GM19324 (cell line): ENCODE measurements around the gene SPTY2D1.

ENCODE experiments used
- ATAC-seq: cut with Tn5 transposase; IDR thresholded peaks from one replicate; pipeline ENCODE4 v1.9.1; 2021; ENCODE audit warnings: mild to moderate bottlenecking, moderate library complexity; ENCODE audit not compliant: unreplicated experiment, low FRiP score

SPTY2D1 gene

DNA sequence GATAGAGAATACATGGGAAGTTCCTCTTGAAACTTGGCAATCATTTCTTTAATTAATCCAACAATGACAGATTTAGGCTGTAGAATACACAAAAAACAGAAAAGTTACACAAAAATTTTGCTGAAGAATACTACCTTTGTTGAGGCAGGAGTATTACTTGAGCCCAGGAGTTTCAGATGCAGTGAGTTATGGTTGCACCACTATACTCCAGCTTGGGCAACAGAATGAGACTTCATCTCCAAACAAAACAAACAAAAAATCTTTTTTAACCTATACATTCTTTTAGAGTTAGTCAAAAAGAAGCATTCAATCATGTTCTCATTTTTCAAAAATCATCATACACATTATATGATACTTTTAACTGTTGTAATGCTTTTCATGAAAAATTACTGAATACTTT is 67.7 kb downstream of the SPTY2D1 start:
- no peak for ATAC-seq

DNA sequence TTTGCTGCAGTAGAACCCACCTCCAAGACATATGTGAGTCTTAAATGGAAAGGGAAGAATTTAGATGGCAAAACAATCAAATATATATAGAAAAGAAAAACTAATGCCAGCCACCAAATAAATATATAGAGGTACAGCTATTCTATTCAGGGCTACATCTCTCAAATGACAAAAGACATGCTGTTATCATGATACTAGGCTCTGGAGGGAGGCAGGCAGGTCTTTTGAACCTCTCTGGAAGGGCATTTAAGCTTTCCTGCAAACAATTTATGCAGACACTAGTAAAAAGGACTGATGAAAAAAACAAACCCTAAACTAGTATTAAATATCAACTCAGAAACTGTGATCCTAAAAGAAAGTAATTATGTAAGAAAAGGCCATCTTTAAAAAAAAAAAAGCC is 70.0 kb downstream of the SPTY2D1 start:
- ATAC-seq, result no peak

DNA sequence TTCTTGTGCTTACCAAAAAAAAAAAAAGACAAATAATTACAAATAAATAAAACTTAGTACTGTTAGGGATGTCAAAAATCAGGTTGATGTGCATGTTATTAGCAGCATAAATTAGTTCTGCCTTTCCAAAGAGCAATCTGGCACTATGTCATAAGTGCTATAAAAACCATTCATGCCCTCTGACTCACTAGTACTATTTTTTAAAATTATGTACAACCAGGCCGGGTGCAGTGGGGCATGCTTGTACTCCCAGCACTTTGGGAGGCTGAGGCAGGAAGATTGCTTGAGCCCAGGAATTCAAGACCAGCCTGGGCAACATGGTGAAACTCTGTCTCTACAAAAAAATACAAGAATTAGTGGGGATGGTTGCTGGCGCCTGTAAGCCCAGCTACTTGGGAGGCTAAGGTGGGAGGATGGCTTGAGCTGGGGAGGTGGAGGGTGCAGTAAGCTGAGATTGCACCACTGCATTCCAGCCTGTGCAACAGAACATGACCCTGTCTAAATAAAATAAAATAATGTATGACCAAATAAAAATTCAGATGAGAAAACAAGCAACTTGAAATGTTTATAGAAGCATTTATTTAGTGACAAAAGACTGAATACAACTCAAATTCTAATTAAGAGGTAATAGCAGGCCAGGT is 70.9 kb downstream of the SPTY2D1 start:
- no peak for ATAC-seq
